GM18519 (cell line): ENCODE measurements around the gene TACR1.
A peak's percentile ranks its signal among the peaks of the same experiment; 100 is the strongest.

Experiments
- ATAC-seq: cut with Tn5 transposase; IDR thresholded peaks from one replicate; pipeline ENCODE4 v1.9.1; 2021; ENCODE audit warnings: mild to moderate bottlenecking, moderate library complexity; ENCODE audit not compliant: unreplicated experiment, low FRiP score

The TACR1 gene

DNA sequence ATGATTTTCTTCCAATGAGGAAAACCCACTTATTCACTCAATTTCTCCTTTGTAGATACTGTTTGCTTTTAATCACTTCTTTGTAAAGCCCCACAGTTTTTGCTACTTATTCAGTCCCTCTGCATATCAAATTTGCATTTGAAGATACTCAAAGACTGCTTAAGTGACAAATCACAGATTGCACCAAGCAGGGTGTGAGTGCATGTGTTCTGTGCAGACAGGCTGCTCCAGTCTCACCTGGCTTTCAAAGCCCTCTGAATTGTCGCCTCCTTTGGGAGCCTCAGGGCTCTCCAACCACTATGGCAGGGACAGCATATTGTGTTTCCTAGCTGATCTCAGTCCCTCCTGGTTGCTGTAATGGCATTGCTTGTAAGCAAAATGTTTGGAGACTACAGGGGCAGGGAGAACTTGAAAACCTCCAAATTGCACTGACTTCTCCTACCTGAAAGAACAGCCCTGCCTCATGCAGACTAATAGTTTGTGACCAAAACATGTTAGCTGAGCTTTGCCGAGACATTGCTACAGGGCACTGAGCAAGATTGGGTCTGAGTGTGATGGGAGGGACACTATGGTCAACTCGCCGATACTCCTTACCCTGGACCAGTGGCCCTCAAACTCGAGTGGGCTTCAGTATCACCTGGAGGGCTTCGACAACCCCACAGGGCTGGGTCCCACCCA lies 144.0 kb downstream of the TACR1 start:
- no peak for ATAC-seq

GRCh38 chr2:75054296-75054695 lies 145.0 kb downstream of the TACR1 start:
- no peak for ATAC-seq

DNA sequence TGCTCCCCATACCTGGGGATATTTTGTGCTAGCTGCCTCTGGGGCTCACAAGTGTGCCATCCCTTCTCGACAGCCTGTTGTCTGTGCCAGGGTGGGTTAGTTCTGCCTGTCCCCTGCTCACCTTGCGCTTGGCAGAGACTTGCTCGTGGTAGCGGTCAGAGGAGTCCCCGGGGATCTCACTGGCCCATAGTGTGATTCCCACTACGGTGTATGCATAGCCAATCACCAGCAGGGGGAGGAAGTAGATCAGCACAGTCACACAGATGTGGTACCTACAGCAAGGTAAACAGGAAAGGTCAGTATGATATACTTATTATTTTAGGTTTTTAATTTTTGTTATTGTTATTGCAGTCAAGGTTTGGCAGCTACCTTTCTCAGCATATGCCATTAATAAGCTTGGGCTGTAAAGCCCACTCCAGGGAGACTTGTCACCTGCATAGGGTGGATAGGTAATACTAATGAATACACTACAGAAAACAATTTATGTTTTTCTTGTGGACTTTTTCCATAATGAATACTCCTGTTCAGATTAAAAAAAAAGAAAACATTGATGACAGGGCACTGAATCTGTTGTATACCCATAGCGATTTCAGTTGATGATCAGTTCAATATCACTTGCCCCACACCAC lies 145.7 kb downstream of the TACR1 start:
- ATAC-seq: peak; percentile 68

DNA sequence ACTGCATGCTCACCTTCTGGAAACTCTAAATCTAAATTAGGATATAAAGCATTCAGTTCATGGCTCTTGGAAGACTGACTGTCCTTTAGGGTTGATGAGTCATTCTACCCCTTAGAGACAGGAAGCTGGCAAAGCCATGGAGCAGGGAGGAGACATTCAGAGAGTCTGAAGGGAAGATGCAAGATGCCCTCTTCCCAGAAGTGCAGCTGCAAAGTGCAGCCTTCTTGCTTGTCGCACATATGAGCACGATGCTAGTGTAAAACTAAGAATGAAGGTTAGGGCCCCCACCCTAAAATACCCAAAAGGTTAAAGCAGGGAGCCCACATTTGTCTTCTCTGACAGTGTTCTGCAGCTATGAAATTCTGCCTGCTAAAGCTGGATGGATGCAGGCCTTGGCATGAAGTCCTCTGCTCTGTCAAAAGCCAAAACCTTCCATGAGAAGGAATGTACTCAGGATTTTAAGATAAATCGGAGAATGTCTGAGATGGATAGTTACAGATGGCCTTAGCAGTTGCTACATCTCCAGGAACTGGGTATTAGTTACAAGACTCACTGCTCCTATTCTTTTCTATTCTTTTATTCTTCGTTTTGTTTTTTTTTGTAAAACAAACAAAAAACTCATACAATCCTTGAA lies 151.2 kb downstream of the TACR1 start:
- no peak for ATAC-seq

DNA sequence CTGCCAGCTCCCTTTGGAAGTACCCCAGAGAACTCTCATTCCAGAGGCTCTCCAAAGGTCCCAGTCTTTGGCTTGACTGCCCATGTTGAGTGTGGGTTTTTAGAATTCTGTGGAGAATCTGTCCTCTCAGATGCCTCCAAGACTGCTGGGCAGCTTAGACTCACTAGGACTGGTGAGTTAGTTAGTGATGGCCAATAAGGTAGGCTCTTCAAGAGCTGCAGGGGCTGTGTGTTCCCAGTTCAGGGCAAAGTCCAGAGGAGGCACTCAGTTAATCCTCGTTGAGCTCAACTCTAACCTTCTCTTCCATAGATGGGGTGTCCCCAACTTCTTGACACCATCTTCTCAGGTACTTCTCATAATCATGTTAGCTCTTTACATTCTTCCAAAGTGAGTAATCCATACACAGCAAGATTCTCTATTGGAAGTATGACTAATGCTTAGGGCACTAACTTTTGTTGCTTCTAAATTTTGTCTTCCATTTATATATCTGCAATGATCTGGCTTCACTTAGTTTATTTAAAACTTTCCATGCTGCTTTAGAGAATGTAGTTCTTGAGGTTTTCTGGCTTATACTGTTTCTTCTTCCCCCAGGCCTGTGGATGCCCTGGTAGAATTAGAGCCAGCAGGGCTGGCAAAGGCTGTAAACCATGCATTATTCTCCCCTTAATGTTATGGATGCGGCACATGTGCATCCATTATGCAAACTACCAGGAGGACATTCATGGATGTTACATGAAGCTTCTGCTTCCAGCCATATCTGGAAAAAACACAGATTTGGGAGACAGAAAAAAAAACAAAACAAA lies 151.9 kb downstream of the TACR1 start:
- ATAC-seq: no peak

DNA sequence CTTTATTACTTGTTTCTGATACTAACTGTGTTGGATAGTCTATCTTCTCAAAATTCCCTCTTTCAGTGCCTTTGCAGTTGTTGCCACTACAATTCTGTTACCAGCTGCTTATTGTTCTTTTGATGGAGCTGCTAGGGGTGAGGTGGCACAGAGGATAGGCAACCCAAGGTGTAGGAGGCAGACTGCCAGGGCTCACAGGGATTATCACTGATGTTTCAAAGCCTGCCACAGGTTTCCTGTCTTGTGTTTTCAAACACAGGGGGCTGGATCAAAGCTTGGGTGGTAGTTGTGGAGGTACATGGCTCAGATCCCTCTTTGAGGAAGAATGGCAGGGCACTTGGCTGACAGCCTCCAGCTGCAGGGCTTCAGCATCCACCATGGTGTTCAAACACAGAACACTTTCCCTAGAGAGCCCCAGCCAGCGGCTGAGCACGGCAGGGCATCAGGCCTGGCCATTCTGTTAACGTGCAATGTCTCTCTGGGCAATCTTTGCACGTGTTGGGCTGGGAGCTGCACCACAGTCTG lies 153.7 kb downstream of the TACR1 start:
- ATAC-seq: no peak

DNA sequence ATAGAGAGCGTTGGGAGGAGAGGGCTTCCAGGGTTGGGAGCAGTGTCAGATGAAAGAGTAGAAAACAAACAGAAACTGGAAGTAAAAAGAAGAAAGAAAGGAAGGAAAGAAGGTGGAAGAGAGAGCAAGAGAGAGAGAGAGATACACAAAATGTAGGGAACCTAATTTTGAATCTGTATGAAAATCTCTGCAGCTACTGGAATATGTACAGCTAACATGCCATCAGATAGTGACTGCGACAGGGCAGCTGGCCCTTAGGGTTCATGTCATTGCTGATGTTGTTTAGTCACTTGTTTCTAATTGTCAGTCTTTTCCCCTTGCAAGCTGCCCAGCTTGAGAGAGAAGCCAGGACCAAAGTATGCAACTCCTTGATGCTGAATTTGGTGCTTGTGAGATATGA lies 155.0 kb downstream of the TACR1 start:
- no peak for ATAC-seq

DNA sequence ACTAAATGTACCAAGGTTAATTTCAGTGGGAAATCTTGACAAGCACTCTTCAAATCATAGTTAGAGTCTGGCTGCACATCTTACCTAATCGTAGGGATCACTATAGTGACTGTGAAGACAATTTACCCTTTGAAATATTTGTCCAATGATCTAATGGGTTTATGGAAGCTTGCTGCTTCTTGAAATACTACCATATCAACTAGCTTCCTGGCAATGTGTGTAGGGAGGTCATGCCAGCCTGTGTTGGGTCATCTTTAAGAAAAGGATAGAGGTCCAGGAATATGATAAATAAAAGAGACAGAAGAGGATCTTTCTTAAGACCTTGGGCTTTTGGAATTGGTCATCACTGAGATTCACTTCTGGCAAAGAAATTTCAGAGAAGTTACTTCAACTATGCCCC lies 156.5 kb downstream of the TACR1 start:
- no peak for ATAC-seq

GRCh38 chr2:75041731-75042600 lies 157.4 kb downstream of the TACR1 start:
- ATAC-seq: no peak

GRCh38 chr2:75041226-75041625 lies 158.1 kb downstream of the TACR1 start:
- no peak for ATAC-seq

GRCh38 chr2:75035444-75036353 lies 163.6 kb downstream of the TACR1 start:
- no peak for ATAC-seq

DNA sequence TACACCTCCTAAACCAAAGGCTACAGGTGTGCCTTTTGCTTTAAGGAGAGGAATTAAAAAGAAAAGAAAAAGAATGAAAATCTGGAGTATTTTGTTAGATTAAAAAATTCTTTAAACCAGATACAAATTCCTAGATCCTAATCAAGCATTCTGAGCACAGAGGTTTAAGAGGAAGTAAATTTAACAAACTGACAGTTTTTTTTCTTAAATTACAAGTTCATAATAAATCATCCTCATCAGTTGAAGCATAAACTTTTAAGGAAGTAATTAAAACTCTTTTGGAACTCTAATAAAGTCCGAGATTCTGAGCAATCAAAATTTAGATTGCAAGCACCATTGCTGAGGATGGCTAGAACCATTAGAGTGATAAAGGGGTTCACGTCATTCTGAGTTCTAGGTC lies 165.8 kb downstream of the TACR1 start:
- ATAC-seq: no peak

- no peak for ATAC-seq
Observed at GRCh38 chr2:75031906-75032803, 167.2 kb downstream of the TACR1 start.

DNA sequence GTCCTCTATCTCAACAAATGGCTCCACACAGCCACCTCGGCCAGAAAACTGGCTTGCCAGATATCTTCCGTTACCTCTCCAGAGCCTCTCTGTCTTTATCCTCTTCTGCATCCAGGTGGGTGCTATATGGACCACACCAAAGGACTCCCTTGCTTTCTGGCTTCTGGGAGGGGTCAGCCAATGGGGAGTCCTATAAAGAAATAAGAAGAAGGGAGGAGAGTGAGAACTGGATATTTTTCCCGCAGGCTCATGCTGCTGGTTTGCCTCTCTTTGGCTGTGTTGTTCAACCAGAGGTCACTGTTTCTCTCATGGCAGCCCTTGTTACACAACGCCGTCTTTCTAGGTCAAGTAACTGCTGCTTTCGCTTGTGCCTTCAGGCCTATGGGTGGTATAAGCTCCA lies 168.1 kb downstream of the TACR1 start:
- no peak for ATAC-seq

DNA sequence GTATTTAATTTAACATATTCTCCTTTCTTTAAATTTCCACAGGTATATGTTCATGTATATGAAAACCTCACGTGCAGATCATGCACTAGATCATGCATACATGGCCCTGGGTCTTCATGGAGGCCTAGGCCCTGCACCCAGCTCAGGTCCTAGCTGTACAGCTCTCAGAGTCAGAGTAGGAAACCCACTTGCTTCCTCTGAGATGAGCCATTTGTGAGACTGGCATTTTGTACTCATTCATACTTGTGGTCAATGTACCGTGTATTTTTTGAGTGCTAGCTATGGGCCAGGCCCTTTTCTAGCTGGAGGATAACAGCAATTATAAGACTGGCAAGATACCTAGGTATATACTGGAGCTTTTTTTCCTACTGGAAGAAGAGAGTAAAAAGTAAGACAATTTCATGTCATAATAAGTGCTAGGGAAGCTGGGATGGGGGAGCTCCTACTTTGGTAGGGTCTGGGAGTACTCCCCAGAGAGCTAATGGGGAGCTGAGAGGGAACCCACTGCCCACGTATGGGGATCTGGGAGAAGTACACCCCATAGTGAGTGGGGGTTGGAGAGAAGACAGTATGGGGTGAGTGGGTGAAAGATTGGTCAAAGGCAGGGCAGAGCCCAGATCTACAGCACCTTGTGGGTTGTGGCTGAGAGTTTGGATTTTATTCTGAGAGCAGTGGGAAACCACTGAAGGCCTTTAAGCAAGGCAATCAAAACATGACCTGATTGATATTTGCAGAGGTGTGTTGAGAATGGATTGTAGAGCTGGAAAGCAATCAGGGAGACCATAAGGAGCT lies 168.9 kb downstream of the TACR1 start:
- no peak for ATAC-seq

DNA sequence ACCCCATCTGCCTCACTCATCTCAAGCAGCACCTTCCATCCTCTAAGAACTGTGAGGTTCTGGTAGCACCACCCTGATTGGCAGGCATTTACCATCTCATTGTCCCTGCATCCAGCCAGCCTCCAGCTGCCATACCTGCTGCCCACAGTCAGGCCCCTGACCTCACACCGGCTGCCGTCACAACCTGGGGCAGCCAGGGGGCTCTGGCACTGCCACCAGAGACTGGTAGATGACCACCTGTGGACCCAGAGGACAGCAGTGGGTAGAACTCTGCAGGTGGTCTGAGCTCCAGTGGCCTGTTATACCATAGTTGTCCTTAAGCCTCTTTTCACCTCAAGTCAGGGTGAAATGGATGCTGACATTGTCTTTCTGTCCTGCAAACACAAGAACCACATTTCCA lies 171.4 kb downstream of the TACR1 start:
- ATAC-seq: no peak
